Left ventricle myocardium inferior (tissue), 1 donor: ENCODE results near the gene MTTP. TPM values are rescaled to one million over a fixed set of nuclear protein-coding genes. Genes with fewer than 3 reads are reported as not detected.

ENCODE experiments used
- DNase-seq: peaks from one replicate; pipeline ENCODE4 v3.0.0-alpha.2; 2020
- H3K27ac ChIP-seq: fragments of 200-600 bp; replicated peaks from 2 replicates; pipeline ENCODE4 v1.8.0; 2021
- H3K27me3 ChIP-seq: fragments of 200-600 bp; 2 replicates; pipeline ENCODE4 v1.8.0; 2021; ENCODE audit warnings: low read depth
- H3K36me3 ChIP-seq: fragments of 200-600 bp; 2 replicates; pipeline ENCODE4 v1.8.0; 2021
- H3K4me1 ChIP-seq: fragments of 200-600 bp; 2 replicates; pipeline ENCODE4 v1.8.0; 2021
- H3K4me3 ChIP-seq: fragments of 200-600 bp; 2 replicates; pipeline ENCODE4 v1.8.0; 2021; ENCODE audit warnings: mild to moderate bottlenecking, moderate library complexity
- H3K9me3 ChIP-seq: fragments of 200-600 bp; replicated peaks from 2 replicates; pipeline ENCODE4 v1.8.0; 2021
- intact Hi-C: fragments of 100-400 bp; cut with micrococcal nuclease; formaldehyde crosslinking; loops from one replicate; pipeline ENCODE4 v1.11.0; 2022
- total RNA-seq: library from RNA; stranded (reverse); fragmentation: NEBNext Ultra II Directional; extraction: Animal tissue kit (Norgen Biotek cat#: 25700); gene quantifications from one replicate; pipeline ENCODE4 v1.2.1, GENCODE V29; 2021
- TF ChIP-seq, protein P1 (sequence below): fragments of 200-600 bp; IDR thresholded peaks from 2 replicates; pipeline ENCODE4 v1.8.0; 2021; ENCODE audit warnings: antibody characterized with exemption, mild to moderate bottlenecking, borderline replicate concordance
- donor health status: DM: no; HTN: yes; CAD: no; lungs with severe emphysema.

The MTTP gene
- total RNA-seq, 1 donor from 2014 or later = 3.7 TPM

- H3K36me3 ChIP-seq = no peaks in the 10 kb centered on the region
- no peak overlapping the region for H3K27ac ChIP-seq
- peaks cover 35% of the 10 kb centered on the region for H3K4me1 ChIP-seq
- no peak for DNase-seq
- TF ChIP-seq, protein P1, sequence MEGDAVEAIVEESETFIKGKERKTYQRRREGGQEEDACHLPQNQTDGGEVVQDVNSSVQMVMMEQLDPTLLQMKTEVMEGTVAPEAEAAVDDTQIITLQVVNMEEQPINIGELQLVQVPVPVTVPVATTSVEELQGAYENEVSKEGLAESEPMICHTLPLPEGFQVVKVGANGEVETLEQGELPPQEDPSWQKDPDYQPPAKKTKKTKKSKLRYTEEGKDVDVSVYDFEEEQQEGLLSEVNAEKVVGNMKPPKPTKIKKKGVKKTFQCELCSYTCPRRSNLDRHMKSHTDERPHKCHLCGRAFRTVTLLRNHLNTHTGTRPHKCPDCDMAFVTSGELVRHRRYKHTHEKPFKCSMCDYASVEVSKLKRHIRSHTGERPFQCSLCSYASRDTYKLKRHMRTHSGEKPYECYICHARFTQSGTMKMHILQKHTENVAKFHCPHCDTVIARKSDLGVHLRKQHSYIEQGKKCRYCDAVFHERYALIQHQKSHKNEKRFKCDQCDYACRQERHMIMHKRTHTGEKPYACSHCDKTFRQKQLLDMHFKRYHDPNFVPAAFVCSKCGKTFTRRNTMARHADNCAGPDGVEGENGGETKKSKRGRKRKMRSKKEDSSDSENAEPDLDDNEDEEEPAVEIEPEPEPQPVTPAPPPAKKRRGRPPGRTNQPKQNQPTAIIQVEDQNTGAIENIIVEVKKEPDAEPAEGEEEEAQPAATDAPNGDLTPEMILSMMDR = no peak
- H3K9me3 ChIP-seq = no peaks in the 10 kb centered on the region
- intact Hi-C loops = no loop called here
- no peak overlapping the region for H3K4me3 ChIP-seq
- no peaks in the 10 kb centered on the region for H3K27me3 ChIP-seq
These were observed 91.4 kb downstream of the MTTP start for GRCh38 chr4:99665983-99666382.

GRCh38 chr4:99668472-99668871 lies 93.8 kb downstream of the MTTP start:
- intact Hi-C loops = no loop called here
- Histone ChIP-seq H3K4me1 (peaks cover 36% of the 10 kb centered on the region), H3K27ac (peak overlapping the region; percentile 39), H3K27me3 (no peaks in the 10 kb centered on the region), H3K36me3 (no peaks in the 10 kb centered on the region), H3K4me3 (no peak overlapping the region), H3K9me3 (peaks cover 19% of the 10 kb centered on the region)
- TF ChIP-seq, protein P1 = no peak
- no peak for DNase-seq

DNA sequence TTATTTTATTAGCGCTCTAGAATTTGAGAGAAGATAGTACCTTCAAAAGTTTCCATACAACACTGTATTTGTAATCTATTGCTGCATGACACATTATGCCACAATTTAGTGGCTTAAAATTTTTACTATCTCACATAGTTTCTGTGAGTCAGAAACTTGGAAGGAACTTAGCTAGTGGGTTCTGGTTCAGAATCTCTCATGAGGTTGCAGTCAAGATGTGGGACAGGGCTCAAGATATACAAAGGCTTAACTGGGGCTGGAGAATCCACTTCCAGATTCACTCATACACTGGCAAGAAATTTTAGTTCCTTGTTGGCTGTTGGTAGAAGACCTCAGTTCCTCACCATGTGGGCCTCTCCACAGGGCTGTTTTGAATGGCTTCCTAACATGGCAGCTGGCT lies 94.5 kb downstream of the MTTP start:
- intact Hi-C loops = no loop called here
- Histone ChIP-seq H3K4me1 (peaks cover 36% of the 10 kb centered on the region), H3K27me3 (no peaks in the 10 kb centered on the region), H3K9me3 (peaks cover 25% of the 10 kb centered on the region), H3K27ac (peak overlapping the region; percentile 39), H3K4me3 (no peak overlapping the region), H3K36me3 (no peaks in the 10 kb centered on the region)
- DNase-seq = no peak
- TF ChIP-seq, protein P1 = no peak

DNA sequence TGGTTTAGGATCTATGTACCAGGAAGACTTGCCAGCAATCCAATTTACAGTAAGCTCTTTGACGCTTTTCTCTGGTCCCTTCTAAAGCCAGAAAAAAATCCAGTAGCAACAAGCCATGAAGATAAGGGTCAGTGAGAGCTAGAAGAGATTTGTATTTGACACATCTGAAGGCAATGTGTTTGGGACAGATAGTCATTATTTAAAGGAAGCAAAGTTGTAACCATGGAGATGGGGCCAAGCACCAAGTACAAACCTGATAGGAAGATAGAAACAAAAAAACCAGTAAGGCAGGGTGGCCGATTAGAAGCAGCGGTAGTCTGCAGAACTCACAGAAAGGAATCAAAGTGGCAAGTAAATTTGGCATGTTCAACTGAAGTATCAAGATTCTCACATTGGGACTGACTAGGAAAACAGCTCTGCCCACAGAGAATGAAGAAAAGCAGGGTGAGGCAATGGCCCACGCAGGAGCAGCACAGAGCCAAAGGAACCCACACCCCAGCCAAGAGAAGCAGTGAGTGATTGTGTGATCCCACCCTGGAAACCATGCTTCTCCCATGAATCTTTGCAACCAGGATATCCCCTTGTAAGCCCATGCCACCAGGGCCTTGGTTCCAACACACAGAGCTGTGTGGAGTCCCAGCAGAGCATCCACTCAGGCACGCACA lies 95.9 kb downstream of the MTTP start:
- H3K27ac ChIP-seq = peak overlapping the region; percentile 7
- H3K4me3 ChIP-seq = no peak overlapping the region
- H3K36me3 ChIP-seq = no peaks in the 10 kb centered on the region
- peaks cover 27% of the 10 kb centered on the region for H3K4me1 ChIP-seq
- no peak for DNase-seq
- TF ChIP-seq, protein P1 = no peak
- intact Hi-C loops = no loop called here
- H3K9me3 ChIP-seq = peaks cover 31% of the 10 kb centered on the region
- H3K27me3 ChIP-seq = no peaks in the 10 kb centered on the region

Other genes with a start within 250 kb of the MTTP start
- 2.6 TPM for gene ADH1C, start 222.1 kb upstream of the MTTP start, total RNA-seq
- gene ADH7, start 139.5 kb upstream of the MTTP start, total RNA-seq = not detected
- not detected for gene C4orf17, start 63.8 kb upstream of the MTTP start, total RNA-seq
- 4.2 TPM for gene TRMT10A, start 10.8 kb upstream of the MTTP start, total RNA-seq
- gene C4orf54, start 83.0 kb downstream of the MTTP start, total RNA-seq = 1.2 TPM
- 0.74 TPM for gene DAPP1, start 242.0 kb downstream of the MTTP start, total RNA-seq